DOHH2 (cell line): ENCODE data around the gene SLC7A4.

Experiments used
- H3F3A ChIP-seq: fragments of 200-600 bp; sonication (generic), shearing (Covaris generic); 2 replicates; pipeline ENCODE4 v1.6.0; 2016; ENCODE audit warnings: antibody characterized with exemption, mild to moderate bottlenecking; ENCODE audit not compliant: control insufficient read depth, insufficient read depth
- H3K27ac ChIP-seq: fragments of 200-600 bp; sonication (generic); 2 replicates; pipeline ENCODE4 v1.5.1; 2014; ENCODE audit warnings: low read depth, mild to moderate bottlenecking, low read length, moderate library complexity
- H3K27me3 ChIP-seq: fragments of 200-600 bp; sonication (generic); 2 replicates; pipeline ENCODE4 v1.6.1; 2014; ENCODE audit warnings: mild to moderate bottlenecking, low read length, mixed read lengths; ENCODE audit not compliant: control insufficient read depth
- H3K36me3 ChIP-seq: fragments of 200-600 bp; sonication (generic); 2 replicates; pipeline ENCODE4 v1.6.1; 2014; ENCODE audit warnings: mild to moderate bottlenecking, low read length, moderate library complexity, mixed read lengths; ENCODE audit not compliant: control insufficient read depth
- H3K4me1 ChIP-seq: fragments of 200-600 bp; sonication (generic); 2 replicates; pipeline ENCODE4 v1.6.1; 2014; ENCODE audit warnings: mild to moderate bottlenecking, low read length, mixed read lengths; ENCODE audit not compliant: control insufficient read depth
- H3K4me2 ChIP-seq: fragments of 200-600 bp; sonication (generic); 2 replicates; pipeline ENCODE4 v1.6.0; 2014; ENCODE audit warnings: mild to moderate bottlenecking, low read length, moderate library complexity
- H3K4me3 ChIP-seq: fragments of 200-600 bp; sonication (generic); 2 replicates; pipeline ENCODE4 v1.5.1; 2014; ENCODE audit warnings: mild to moderate bottlenecking, low read length, mixed read lengths
- H3K79me2 ChIP-seq: fragments of 200-600 bp; sonication (generic); 2 replicates; pipeline ENCODE4 v1.6.1; 2014; ENCODE audit warnings: mild to moderate bottlenecking, low read length, mixed read lengths; ENCODE audit not compliant: control insufficient read depth
- H3K9me2 ChIP-seq: fragments of 200-600 bp; sonication (generic); replicated peaks from 2 replicates; pipeline ENCODE4 v1.6.1; 2014; ENCODE audit warnings: mild to moderate bottlenecking, low read length, mixed read lengths; ENCODE audit not compliant: control insufficient read depth
- H3K9me3 ChIP-seq: fragments of 200-600 bp; sonication (generic); 2 replicates; pipeline ENCODE4 v1.6.1; 2014; ENCODE audit warnings: antibody characterized with exemption, low read length, mixed read lengths; ENCODE audit not compliant: control insufficient read depth, insufficient read depth
- H4K20me1 ChIP-seq: fragments of 200-600 bp; sonication (generic); 2 replicates; pipeline ENCODE4 v1.6.0; 2014; ENCODE audit warnings: low read depth, mild to moderate bottlenecking, antibody characterized with exemption, low read length, moderate library complexity; ENCODE audit not compliant: control insufficient read depth, insufficient read depth
- EZH2phosphoT487 ChIP-seq: fragments of 200-600 bp; sonication (generic); IDR thresholded peaks from 2 replicates; pipeline ENCODE4 v1.6.1; 2017; ENCODE audit warnings: borderline replicate concordance, mild to moderate bottlenecking, antibody characterized with exemption, low read length, moderate library complexity, mixed read lengths
- TF ChIP-seq, protein P1 (sequence below): fragments of 200-600 bp; sonication (generic); IDR thresholded peaks from one replicate; pipeline ENCODE4 v1.5.1; 2014; ENCODE audit warnings: antibody characterized with exemption, mild to moderate bottlenecking, low read depth, low read length; ENCODE audit not compliant: poor library complexity, severe bottlenecking

The SLC7A4 gene, protein sequence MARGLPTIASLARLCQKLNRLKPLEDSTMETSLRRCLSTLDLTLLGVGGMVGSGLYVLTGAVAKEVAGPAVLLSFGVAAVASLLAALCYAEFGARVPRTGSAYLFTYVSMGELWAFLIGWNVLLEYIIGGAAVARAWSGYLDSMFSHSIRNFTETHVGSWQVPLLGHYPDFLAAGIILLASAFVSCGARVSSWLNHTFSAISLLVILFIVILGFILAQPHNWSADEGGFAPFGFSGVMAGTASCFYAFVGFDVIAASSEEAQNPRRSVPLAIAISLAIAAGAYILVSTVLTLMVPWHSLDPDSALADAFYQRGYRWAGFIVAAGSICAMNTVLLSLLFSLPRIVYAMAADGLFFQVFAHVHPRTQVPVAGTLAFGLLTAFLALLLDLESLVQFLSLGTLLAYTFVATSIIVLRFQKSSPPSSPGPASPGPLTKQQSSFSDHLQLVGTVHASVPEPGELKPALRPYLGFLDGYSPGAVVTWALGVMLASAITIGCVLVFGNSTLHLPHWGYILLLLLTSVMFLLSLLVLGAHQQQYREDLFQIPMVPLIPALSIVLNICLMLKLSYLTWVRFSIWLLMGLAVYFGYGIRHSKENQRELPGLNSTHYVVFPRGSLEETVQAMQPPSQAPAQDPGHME

DNA sequence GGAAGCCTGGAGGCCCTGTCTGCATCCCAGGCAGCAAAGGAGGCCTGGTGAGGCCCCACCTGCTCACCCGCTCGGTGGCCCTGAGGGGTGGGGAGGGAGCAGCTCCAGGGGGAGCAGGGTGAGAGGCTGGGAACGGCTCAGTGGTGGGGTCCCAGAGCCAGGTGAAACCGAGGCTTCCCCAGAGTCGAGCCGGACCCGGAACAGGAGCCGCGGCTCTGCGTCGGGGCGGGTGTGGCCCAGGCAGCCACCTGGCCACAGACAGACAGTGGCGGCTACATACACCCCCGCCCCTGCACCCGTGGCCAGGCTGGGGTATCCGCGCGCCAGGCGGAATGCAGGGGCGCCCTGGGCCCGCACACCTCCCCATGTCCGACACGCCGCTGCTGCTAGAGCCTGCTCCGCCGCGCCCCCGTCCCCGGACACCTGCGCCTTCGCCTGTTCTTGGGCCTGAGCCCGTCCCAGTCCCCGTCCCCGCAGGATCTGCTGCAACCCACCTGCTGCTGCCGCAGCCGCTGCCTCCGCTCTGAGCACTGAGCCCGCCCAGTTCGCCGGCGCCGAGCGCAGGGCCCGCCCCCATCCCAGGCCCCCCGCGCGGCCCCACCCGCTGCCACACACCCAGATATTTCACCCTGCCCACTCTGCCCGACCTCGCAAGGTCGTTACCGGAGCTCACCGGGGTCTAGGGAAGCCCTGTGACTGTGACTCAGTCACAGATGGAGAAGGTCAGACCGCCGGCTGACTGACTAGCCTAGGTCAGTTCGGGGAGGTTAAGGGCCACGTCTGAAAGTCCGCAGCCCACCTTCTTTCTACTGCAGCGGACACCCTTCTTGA lies at the start of gene SLC7A4:
SLC7A4 (minus strand) TSS at position 525 of the 831 bp plus-strand sequence. CDS start 749 bp downstream, outside the sequence.
- Histone ChIP-seq H3K27me3 (peaks cover 8% of the 10 kb centered on the region), H3K79me2 (no peaks in the 10 kb centered on the region), H3F3A (no peaks in the 10 kb centered on the region), H3K36me3 (no peaks in the 10 kb centered on the region), H3K4me1 (no peaks in the 10 kb centered on the region), H3K27ac (no peak within 1 kb of the TSS), H3K9me2 (no peaks in the 10 kb centered on the region), H3K9me3 (no peaks in the 10 kb centered on the region), H3K4me3 (no peak within 1 kb of the TSS), H4K20me1 (no peaks in the 10 kb centered on the region), H3K4me2 (no peak within 1 kb of the TSS)
- TF ChIP-seq, protein P1, sequence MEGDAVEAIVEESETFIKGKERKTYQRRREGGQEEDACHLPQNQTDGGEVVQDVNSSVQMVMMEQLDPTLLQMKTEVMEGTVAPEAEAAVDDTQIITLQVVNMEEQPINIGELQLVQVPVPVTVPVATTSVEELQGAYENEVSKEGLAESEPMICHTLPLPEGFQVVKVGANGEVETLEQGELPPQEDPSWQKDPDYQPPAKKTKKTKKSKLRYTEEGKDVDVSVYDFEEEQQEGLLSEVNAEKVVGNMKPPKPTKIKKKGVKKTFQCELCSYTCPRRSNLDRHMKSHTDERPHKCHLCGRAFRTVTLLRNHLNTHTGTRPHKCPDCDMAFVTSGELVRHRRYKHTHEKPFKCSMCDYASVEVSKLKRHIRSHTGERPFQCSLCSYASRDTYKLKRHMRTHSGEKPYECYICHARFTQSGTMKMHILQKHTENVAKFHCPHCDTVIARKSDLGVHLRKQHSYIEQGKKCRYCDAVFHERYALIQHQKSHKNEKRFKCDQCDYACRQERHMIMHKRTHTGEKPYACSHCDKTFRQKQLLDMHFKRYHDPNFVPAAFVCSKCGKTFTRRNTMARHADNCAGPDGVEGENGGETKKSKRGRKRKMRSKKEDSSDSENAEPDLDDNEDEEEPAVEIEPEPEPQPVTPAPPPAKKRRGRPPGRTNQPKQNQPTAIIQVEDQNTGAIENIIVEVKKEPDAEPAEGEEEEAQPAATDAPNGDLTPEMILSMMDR, result no peak
- TF ChIP-seq EZH2phosphoT487, result no peak

DNA sequence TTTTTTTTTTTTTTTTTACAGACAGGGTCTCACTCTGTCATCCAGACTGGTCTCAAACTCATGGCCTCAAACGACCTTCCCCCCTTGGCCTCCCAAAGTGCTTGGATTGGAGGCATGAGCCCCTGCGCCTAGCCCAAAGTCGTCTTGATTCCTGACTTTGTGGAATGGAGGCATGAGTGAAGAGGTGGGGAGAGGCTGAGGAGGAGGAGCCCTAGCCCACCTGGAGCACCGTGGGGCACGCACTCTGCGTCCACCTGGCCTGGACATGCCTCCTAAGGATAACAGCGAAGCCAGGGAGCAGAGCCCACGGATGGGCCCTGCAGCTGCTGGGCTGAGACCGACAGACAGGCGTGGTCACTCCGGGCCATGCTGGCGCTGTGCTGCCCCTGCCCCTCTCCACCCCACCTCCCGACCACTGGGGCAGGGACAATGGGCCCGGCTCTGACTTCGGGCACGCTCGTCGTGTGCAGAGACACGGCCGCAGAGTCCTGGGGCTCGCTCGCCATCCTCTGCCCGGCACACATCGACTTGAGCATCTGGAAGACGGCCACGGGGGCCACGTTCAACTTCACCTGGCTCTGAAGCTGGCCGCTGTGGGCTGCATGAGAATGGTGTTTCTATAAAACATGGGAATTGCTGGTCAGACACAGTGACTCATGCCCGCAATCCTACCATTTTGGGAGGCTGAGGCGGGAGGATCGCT lies 48.2 kb upstream of the SLC7A4 start:
- H4K20me1 ChIP-seq, result no peaks in the 10 kb centered on the region
- no peaks in the 10 kb centered on the region for H3K9me2 ChIP-seq
- H3K27me3 ChIP-seq, result no peaks in the 10 kb centered on the region
- H3K9me3 ChIP-seq, result no peaks in the 10 kb centered on the region
- H3K79me2 ChIP-seq, result no peaks in the 10 kb centered on the region
- no peak overlapping the region for H3K4me2 ChIP-seq
- no peak overlapping the region for H3K4me3 ChIP-seq
- no peak overlapping the region for H3K27ac ChIP-seq
- H3F3A ChIP-seq, result no peaks in the 10 kb centered on the region
- TF ChIP-seq, protein P1, result no peak
- TF ChIP-seq EZH2phosphoT487, result no peak
- H3K4me1 ChIP-seq, result no peaks in the 10 kb centered on the region
- no peaks in the 10 kb centered on the region for H3K36me3 ChIP-seq

DNA sequence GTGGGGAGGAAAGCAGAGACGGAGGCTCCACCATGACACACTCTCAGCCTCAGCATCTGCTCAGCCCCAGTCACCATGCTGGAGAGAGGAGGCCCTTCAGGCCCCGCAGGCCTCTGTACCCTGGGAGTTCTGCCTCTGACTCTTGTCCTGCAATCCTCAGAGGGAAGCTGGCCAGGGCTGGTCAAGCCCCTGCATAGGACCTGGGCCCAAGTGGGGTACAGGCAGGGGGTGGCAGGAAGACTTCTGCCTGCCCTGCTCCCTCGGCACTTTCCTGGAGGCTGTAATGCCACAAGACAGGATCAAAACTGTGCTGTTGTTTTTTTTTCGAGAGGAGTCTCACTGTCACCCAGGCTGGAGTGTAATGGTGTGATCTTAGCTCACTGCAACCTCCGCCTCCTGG lies 47.1 kb upstream of the SLC7A4 start:
- H3K4me1 ChIP-seq, result no peaks in the 10 kb centered on the region
- no peak overlapping the region for H3K27ac ChIP-seq

More for the DNA sequence above, 47.1 kb upstream of the SLC7A4 start:
- Histone ChIP-seq H3K4me3 (no peak overlapping the region), H3K9me3 (no peaks in the 10 kb centered on the region), H3K4me2 (no peak overlapping the region), H3K79me2 (no peaks in the 10 kb centered on the region), H3K9me2 (no peaks in the 10 kb centered on the region), H4K20me1 (no peaks in the 10 kb centered on the region), H3K27me3 (no peaks in the 10 kb centered on the region), H3F3A (no peaks in the 10 kb centered on the region), H3K36me3 (no peaks in the 10 kb centered on the region)
- no peak for TF ChIP-seq EZH2phosphoT487
- TF ChIP-seq, protein P1, result no peak
